AG09309 (cell line): ENCODE results near the gene MRPL52.

ENCODE experiments used
- DNase-seq: peaks from one replicate; pipeline ENCODE4 v3.0.0-alpha.2; 2010; ENCODE audit warnings: low read depth
- H3K4me3 ChIP-seq: 2 replicates; pipeline ENCODE4 v1.5.1; 2011; ENCODE audit warnings: mild to moderate bottlenecking, low read depth, low read length, moderate library complexity; ENCODE audit not compliant: control insufficient read depth
- TF ChIP-seq, protein P1 (sequence below): IDR thresholded peaks from 2 replicates; pipeline ENCODE4 v1.5.1; 2011; ENCODE audit warnings: mild to moderate bottlenecking, low read depth, low read length, inconsistent platforms; ENCODE audit not compliant: insufficient read depth, control insufficient read depth; ENCODE audit errors: missing control alignments

The MRPL52 gene

DNA sequence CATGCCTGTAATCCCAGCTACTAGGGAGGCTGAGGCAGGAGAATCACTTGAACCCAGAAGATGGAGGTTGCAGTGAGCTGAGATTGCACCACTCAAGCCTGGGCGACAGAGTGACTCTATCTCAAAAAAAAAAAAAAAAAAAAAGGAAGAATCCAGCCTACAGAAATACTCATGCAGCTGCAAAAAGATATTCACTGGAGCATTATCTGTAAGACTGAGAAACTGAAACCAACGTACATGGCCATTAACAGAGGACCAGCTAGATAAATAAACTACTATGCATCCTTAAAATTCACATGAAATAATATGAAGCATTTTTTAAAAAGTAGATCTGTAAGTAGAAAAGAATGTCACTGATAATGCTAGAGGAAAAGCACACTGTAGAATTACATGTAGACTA, 18.0 kb upstream of the MRPL52 start:
- DNase-seq, result no peak
- TF ChIP-seq, protein P1, sequence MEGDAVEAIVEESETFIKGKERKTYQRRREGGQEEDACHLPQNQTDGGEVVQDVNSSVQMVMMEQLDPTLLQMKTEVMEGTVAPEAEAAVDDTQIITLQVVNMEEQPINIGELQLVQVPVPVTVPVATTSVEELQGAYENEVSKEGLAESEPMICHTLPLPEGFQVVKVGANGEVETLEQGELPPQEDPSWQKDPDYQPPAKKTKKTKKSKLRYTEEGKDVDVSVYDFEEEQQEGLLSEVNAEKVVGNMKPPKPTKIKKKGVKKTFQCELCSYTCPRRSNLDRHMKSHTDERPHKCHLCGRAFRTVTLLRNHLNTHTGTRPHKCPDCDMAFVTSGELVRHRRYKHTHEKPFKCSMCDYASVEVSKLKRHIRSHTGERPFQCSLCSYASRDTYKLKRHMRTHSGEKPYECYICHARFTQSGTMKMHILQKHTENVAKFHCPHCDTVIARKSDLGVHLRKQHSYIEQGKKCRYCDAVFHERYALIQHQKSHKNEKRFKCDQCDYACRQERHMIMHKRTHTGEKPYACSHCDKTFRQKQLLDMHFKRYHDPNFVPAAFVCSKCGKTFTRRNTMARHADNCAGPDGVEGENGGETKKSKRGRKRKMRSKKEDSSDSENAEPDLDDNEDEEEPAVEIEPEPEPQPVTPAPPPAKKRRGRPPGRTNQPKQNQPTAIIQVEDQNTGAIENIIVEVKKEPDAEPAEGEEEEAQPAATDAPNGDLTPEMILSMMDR, result no peak
- no peak overlapping the region for H3K4me3 ChIP-seq

DNA sequence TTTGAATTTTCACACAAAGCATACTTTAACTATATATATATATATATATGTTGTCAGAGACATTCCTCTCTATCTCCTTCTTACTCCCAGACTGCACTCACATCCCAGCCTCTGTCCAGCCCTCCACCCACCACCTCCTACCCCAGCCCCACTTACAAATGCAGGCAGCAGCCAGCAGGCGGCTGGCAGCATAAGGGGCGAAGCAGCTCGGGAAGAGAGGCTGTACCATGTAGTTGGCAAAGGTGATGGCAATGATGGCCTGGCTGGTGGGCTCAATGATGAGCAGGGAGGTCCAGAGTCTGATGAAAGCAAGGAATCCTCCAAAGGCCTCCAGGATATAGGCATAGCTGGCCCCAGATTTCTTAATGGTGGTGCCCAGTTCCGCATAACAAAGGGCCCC, 16.9 kb upstream of the MRPL52 start:
- DNase-seq, result no peak
- H3K4me3 ChIP-seq, result no peak overlapping the region
- TF ChIP-seq, protein P1, result no peak

DNA sequence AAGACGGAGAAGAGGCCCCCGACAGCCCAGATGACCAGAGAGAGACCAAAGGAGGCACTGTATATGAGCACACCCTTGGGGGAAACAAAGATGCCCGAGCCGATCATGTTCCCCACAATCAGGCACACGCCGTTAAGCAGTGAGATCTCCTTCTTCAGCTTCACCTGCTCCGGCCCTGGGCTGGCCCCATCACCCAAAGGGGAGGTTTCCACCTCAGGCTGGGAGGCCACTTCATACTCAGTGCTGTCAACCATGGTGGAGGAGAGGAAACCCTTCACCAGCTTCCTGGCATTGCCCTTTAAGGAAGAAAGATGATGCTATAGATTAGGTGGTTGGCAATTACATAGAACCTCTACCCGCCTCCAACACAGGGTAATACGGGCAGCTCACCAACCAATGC, 16.5 kb upstream of the MRPL52 start:
- no peak for DNase-seq
- no peak overlapping the region for H3K4me3 ChIP-seq
- TF ChIP-seq, protein P1, result no peak

DNA sequence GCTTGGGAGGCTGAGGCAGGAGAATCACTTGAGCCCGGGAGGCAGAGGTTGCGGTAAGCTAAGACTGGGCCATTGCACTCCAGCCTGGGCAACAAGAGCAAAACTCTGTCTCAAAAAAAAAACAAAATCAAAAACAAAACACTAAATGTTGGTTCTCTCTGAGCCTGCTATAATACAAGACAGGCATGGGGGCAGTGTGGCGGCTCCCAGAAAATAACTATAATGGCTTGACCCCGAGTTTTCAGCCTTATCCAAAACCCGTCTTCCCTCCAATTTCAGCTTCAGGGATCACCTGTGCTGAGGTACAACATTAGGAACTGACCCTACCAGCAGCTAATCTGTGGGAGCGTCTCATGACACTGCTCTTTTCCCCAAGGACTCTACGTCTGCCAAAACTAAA, 15.3 kb upstream of the MRPL52 start:
- TF ChIP-seq, protein P1, result no peak
- H3K4me3 ChIP-seq, result no peak overlapping the region
- DNase-seq, result no peak

DNA sequence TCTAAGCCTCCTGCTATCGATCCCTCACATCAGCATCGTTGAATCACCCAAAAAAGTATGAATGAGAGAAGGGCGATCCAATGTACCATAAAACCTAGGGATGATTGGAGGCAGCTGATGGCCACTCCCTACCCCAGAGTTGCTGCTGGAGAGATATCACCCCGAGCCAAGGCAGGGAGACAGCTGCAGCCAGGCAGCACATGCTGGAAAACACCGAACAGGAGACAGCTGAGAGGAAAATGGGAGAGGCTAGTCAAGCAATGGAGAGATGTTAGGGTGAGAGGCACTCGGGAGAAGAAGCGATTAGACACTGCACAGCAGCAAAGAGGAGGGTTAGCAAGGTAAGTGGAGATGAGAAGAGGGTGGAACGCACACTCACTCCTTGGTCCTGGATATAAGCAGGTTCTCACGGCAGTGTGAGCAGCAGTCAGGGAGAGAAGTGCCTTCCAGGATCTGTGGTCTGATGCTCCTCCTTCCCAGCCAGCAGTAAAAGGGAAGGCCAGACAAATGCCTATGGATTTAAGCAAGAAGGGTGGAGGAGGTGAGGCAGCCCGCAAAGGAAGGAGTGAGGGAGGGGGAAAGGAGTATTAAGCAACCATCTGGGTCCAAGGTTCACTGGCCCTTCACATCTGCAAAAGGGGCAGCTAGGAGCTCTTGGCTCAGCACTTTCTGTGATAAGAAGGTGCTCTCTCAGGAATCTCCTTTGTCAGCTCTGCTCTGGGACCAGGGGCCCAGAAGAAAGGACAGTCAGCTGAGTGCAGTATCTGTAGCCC, 14.6 kb upstream of the MRPL52 start, which contains the start of gene SLC7A7:
TSS of gene SLC7A7 (minus strand) at position 495 of the 773 bp plus-strand sequence. CDS start 2,037 bp downstream, outside the sequence.
- no peak within 1 kb of the TSS for H3K4me3 ChIP-seq
- TF ChIP-seq, protein P1, result no peak
- no peak for DNase-seq

DNA sequence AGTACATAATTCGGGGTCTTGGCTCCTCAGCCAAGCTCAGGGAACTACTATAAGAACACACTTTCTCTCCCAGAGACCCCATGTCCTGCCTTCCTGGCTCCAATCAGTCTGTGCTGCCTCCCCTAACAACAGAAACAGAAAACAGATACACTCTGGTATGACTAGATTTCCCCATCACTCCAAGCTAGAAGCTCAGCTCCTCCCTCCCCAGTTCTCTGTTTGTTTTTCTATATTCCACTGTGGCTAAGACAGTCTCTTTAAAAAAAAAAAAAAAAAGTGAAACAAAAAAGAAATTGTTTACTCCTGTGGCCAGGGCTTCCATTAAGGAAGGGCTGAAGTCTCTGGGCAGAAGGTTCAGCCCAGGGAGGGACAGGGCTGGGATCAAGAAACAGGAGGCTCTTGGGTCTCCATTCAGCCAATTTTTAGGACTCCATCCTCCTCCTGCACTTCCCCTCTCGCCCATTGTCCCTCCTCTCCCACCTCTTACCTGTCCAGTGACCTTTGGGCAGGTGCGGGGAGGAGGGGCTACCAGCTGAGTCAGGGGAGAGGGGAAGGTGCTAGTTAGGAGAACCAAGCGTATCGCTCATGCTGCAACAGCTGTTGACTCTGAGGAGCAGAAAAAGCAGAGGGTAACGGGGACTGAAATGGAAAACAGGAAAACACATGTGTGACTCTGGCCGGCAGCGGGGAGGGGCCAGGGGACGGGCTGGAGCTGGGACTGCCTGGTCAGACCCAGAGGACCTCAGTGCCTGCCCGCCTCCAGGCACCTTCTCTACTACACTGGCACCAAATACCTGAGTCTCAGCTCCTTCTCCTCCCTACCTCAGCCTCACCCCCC, 10.3 kb upstream of the MRPL52 start:
- no peak for DNase-seq
- H3K4me3 ChIP-seq, result peak overlapping the region; percentile 33
- TF ChIP-seq, protein P1, result no peak
